Measurements from ENCODE around the gene INPP5A.
"Not testable (repeated sequence)": the region's sequence is repeated elsewhere in the genome, so short reads cannot be mapped to it uniquely, and the experiment has no call there.

INPP5A gene

GRCh38 chr10:132503581-132504421, 33.8 kb upstream of the INPP5A start:
- DNase-seq (ENCODE audit: low read depth, low spot score): no peak

DNA sequence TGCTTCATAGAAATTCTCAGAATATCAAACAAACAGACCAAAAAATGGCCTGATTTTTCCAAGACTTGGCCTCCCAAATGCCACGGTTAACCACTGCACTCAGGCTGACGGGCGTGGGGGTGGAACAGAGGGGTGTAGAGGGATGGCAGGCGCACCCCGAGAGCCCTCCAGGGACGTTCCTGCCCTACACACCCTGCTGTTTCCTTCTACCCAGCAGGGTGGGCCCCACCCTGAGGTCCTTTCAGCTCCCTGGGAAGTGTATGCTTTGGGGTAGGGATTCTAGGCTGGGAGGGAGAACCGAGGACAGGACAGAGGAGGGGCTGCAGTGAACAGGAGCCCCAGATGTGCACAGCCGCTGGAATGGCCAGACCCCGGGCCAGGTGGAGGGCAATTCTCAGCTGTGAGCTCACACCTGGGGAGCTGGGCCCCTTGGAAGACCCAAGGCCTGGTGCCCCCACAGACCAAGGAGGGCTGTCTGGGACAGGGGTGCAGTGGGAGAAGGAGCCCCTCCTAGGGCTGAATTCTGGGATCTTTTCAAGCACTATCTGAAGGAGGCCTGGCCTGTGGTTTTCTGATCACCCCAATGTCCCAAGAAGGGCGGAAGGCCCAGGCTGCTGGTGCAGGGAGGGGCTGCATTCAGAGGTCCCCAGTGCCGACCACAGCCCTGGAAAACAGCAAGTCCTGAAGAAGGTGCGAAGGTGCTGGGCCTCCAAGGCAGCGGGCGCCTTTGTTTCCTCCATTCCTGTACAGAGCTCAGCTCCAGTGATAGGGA, 32.9 kb upstream of the INPP5A start:
- DNase-seq (ENCODE audit: low read depth, low spot score): no peak

- not testable (repeated sequence) for DNase-seq (ENCODE audit: low read depth, low spot score)
Observed at GRCh38 chr10:132505546-132505945, 32.0 kb upstream of the INPP5A start.

- DNase-seq (ENCODE audit: low read depth, low spot score): no peak
Observed at GRCh38 chr10:132506711-132507408, 30.7 kb upstream of the INPP5A start.

- DNase-seq (ENCODE audit: low read depth, low spot score): no peak
Observed at GRCh38 chr10:132507409-132507955, 30.1 kb upstream of the INPP5A start.

- no peak for DNase-seq (ENCODE audit: low read depth, low spot score)
Observed at GRCh38 chr10:132507956-132508490, 29.6 kb upstream of the INPP5A start.

GRCh38 chr10:132508581-132509443, 28.8 kb upstream of the INPP5A start:
- no peak for DNase-seq (ENCODE audit: low read depth, low spot score)

- DNase-seq (ENCODE audit: low read depth, low spot score): no peak
Observed at GRCh38 chr10:132509506-132510173, 27.9 kb upstream of the INPP5A start.

- DNase-seq (ENCODE audit: low read depth, low spot score): no peak
Observed at GRCh38 chr10:132510174-132510611, 27.4 kb upstream of the INPP5A start.

DNA sequence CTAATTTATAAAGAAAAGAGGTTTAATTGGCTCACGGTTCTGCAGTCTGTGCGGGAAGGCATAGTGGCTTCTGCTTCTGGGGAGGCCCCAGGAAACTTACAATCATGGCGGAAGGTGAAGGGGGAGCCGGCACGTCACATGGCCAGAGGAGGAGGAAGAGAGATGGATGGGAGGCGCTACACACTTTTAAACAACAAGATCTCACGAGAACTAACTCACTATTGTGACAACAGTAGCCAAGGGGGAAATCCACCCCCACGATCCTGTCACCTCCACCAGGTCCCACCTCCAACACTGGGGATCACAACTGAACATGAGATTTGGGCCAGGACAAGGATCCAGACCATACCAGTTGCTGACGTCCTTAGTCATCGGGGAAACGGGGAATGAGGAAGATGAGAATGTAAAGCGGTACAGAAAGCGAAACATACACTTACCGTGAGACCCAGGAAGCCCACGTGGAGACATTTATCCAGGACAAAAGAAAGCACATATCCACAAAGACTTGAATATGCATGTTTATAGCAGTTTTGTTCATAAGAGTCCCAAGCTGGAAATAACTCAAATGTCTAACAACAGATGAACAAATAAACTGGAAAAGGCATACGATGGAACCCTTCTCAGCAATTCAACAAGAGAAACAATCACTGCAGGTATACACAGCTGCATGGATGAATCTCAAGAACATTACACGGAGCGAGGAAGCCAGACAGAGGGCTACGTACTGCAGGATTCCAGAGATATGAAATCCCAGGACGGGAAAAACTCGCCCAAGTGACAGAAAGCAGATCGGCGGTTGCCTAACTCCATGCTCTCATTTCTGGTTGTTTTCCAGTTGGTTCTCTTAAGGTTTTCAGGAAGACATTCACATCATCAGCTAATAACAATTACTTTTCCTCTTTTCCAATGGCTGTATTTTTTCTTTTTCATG, 26.2 kb upstream of the INPP5A start:
- no peak for DNase-seq (ENCODE audit: low read depth, low spot score)

GRCh38 chr10:132512052-132512442, 25.5 kb upstream of the INPP5A start:
- DNase-seq (ENCODE audit: low read depth, low spot score): no peak

DNA sequence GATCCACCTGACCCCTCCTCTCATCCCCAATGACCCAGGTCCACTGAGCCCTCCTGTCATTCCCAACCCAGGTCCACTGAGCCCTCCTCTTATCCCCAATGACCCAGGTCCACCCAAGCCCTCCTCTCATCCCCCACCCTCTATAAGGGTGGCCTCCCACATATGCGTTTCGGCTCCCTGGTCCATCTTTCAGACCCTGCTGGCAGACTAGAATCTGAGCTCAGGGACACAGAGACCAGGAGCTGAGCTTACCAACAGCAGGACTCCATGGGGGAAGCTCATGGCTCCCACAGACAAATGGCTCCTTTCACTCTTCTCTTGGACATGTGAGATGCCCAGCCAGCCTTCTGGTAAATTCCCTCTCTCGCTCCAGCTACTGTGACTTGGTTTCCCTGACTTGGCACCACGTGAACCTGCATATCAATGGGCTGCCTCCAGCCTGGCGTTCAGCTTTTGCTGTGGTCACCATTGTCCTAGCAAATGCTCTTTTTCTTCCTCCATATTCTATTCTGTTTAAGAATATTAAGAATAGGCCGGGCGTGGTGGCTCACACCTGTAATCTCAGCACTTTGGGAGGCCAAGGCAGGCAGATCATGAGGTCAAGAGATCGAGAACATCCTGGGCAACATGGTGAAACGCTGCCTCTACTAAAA, 24.8 kb upstream of the INPP5A start:
- no peak for DNase-seq (ENCODE audit: low read depth, low spot score)

GRCh38 chr10:132514821-132515520, 22.6 kb upstream of the INPP5A start:
- DNase-seq (ENCODE audit: low read depth, low spot score): no peak

- no peak for DNase-seq (ENCODE audit: low read depth, low spot score)
Observed at GRCh38 chr10:132515811-132516726, 21.5 kb upstream of the INPP5A start.

DNA sequence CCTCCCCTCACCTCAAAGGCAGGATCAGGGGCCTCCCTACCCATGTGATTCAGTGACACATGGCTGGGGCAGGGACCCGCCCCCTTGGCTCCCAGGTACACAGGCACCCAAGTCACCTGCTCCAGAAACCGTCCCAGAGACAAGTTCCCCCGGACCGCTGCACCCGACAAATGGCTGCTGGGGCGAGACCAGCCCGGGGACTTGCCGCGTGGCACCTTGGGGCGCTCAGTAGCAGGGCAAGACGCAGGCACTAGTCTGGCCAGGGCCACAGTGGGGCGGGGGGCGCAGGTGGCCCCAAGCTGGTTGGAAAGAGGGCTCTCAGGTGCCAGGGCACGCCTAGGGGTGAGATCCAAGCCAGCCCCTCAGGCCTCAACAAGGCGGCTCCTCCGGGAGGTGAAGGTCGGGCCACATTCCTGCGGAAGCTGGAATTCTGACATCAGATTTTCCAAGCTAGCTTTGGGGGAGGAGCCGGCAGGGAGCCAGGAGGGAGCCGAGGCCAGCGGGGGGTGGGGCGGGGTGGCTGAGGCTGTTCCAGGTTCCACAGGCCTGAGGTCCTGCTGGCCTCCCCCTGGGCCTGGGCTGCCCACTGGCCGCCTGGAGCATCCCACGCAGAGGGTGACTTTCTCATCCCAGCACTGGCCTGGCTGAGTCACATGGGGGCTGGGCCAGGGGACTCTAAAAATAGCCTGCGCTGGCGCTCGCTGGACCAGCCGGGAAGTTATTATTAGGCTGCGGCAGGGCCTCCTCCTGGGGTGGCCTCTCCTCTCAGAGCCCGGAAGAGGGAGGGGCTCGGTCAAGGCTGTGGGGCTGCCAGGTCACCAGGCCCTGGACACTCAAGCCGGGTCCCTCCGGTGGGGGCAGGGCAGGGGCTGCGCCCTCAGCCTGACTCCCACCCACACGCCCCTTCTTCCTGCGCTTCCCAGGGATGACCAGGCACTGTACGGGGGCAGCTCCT, 20.5 kb upstream of the INPP5A start:
- DNase-seq (ENCODE audit: low read depth, low spot score): peak; percentile 60
